Fibroblast of lung (primary cell): ENCODE results near the gene ARRB1.

Experiments
- EZH2 ChIP-seq: IDR thresholded peaks from 2 replicates; pipeline ENCODE4 v1.5.1; 2012; ENCODE audit warnings: low read length, control low read depth, mild to moderate bottlenecking; ENCODE audit errors: missing control alignments
- TF ChIP-seq, protein P1 (sequence below), 2 donors: IDR thresholded peaks in 1 of 2; conservative IDR thresholded peaks in 1 of 2; 1 replicate in 1 of 2; 2 replicates in 1 of 2; pipeline ENCODE4 v1.5.1; 2011 to 2012; ENCODE audit warnings: low read length in 2 of 2, control low read depth in 1 of 2, inconsistent platforms in 1 of 2, low read depth in 1 of 2, mild to moderate bottlenecking in 1 of 2

DNA sequence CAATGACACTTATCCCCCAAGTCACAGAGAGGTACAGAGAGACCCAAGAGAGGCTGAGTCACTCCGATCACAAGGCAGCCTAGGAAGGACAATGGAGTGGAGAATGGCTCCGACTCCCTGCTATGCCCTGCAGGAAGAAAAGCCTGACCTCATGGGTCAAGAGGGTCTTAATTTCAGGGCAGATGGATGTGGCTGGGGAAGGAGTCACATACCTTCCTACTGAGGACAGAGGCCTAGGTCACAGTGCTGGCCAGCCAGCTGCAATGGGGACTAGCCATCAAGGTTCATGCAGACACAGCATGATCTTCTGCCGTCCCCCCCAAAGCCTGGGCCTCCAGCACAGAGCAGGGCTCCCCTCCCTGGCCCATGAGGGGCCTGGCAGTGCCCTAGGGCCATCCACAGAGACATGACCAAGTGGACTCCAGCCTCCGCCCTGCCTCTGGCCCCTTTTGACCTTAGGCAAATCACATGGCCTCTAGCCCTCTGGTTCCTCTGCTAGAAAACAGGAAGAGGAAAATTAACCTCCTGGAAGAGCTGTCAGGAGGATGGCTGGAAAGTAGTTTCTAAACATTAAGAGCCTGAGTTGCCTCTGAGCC is 1.8 kb downstream of the ARRB1 start:
- TF ChIP-seq EZH2 = no peak
- TF ChIP-seq, protein P1, sequence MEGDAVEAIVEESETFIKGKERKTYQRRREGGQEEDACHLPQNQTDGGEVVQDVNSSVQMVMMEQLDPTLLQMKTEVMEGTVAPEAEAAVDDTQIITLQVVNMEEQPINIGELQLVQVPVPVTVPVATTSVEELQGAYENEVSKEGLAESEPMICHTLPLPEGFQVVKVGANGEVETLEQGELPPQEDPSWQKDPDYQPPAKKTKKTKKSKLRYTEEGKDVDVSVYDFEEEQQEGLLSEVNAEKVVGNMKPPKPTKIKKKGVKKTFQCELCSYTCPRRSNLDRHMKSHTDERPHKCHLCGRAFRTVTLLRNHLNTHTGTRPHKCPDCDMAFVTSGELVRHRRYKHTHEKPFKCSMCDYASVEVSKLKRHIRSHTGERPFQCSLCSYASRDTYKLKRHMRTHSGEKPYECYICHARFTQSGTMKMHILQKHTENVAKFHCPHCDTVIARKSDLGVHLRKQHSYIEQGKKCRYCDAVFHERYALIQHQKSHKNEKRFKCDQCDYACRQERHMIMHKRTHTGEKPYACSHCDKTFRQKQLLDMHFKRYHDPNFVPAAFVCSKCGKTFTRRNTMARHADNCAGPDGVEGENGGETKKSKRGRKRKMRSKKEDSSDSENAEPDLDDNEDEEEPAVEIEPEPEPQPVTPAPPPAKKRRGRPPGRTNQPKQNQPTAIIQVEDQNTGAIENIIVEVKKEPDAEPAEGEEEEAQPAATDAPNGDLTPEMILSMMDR (conservative IDR thresholded peaks at IDR 0.05 in 1 of 2, IDR thresholded peaks at IDR 0.05 in 1 of 2; ENCODE audit: low read depth in 1 of 2, low read length in 2 of 2) = no peak
